Measurements from ENCODE around the gene PAF1. TPM values are rescaled to one million over a fixed set of nuclear protein-coding genes. Genes with fewer than 3 reads are reported as not detected.

PAF1 gene
- total RNA-seq, 1 experiment from 2014 or later = 38.0 TPM

GRCh38 chr19:39408392-39409207, 17.7 kb upstream of the PAF1 start:
- Histone ChIP-seq H2BK20ac (ENCODE audit: low read depth, low read length, poor library complexity, severe bottlenecking) (no peak overlapping the region), H4K20me1 (ENCODE audit: control insufficient read depth, insufficient read depth, insufficient read length) (peaks cover 2% of the 10 kb centered on the region), H3K14ac (ENCODE audit: insufficient read depth, low read length) (no peak overlapping the region), H3K4me1 (ENCODE audit: insufficient read depth, low read length) (peaks cover 6% of the 10 kb centered on the region; the same call in 1 of the 2 replicates), H2AK5ac (ENCODE audit: insufficient read length, low read length) (no peak overlapping the region), H4K91ac (ENCODE audit: insufficient read length, low read depth, low read length) (no peak overlapping the region), H3K23me2 (ENCODE audit: insufficient read length, low read depth, low read length, poor library complexity, severe bottlenecking) (peaks cover 18% of the 10 kb centered on the region), H3K9ac (ENCODE audit: extremely low read depth, insufficient read length, low read length) (no peak overlapping the region), H3K56ac (ENCODE audit: insufficient read length, low read depth, low read length) (no peak overlapping the region), H3K9me3 (ENCODE audit: control insufficient read depth, low read depth, low read length) (no peaks in the 10 kb centered on the region), H3K27ac (ENCODE audit: insufficient read length, low read depth, low read length) (no peak overlapping the region), H3K79me2 (ENCODE audit: insufficient read depth, low read length) (peaks cover 3% of the 10 kb centered on the region; the same call in 1 of the 2 replicates), H3K27me3 (ENCODE audit: insufficient read depth, low read length) (no peaks in the 10 kb centered on the region), H3K18ac (ENCODE audit: insufficient read length, low read depth, low read length) (no peak overlapping the region), H2BK120ac (ENCODE audit: low read depth, low read length, poor library complexity, severe bottlenecking) (no peak overlapping the region), H3K79me1 (ENCODE audit: insufficient read depth, low read depth, low read length, poor library complexity, severe bottlenecking) (no peaks in the 10 kb centered on the region), H2BK12ac (ENCODE audit: insufficient read length, low read depth, low read length) (no peak overlapping the region), H2AFZ (ENCODE audit: low read length) (no peak overlapping the region), H2BK15ac (ENCODE audit: low read depth, low read length) (no peak overlapping the region), H4K5ac (ENCODE audit: insufficient read length, low read depth, low read length) (no peak overlapping the region), H3K4ac (ENCODE audit: low read depth, low read length) (no peak overlapping the region), H3K4me2 (ENCODE audit: insufficient read depth, insufficient read length, low read length) (peak overlapping the region; percentile 78), H3T11ph (ENCODE audit: low read length) (no peak overlapping the region), H2BK5ac (ENCODE audit: insufficient read length, low read length) (no peak overlapping the region), H3K23ac (ENCODE audit: insufficient read length, low read depth, low read length) (no peak overlapping the region), H4K8ac (replicated peaks; ENCODE audit: insufficient read length, low read depth, low read length) (no peak overlapping the region)
- Mint-ChIP-seq H3K9me3 (no peaks in the 10 kb centered on the region; a peak in 1 of 5 replicates), H3K27me3 (ENCODE audit: low read depth) (peaks cover 1% of the 10 kb centered on the region; the same call in 1 of the 2 replicates), H3K27ac (peak overlapping the region; percentile 87 to 98 (median 96); a peak in 5 of 7 replicates), H3K4me3 (peak overlapping the region; percentile 78 to 92), H3K36me3 (ENCODE audit: insufficient read depth in 1 of 3, low read depth in 3 of 3) (peaks cover 8 to 13% (median 12%) of the 10 kb centered on the region in 3 experiments), H3K4me1 (peaks cover 37 to 51% of the 10 kb centered on the region in 2 experiments)
- DNase-seq = no peak
- no peak for TF ChIP-seq CTCF (conservative IDR thresholded peaks at IDR 0.05)
- WGBS (ENCODE audit: extremely low coverage, insufficient read length, low lambda C conversion rate) = no CpG with 5 or more reads among the region's 20 CpGs
